Natural killer cell (primary cell): Measurements from ENCODE around the gene ANKLE2. TPM values are rescaled to one million over a fixed set of nuclear protein-coding genes. Genes with fewer than 3 reads are reported as not detected.

Source experiments
- ATAC-seq, 3 donors: fragments of 150-1000 bp in 2 of 3; fragments of 200-7000 bp in 1 of 3; cut with Tn5 transposase; 1 replicate in 1 of 3; 2 replicates in 2 of 3; pipeline ENCODE4 v1.10.0; 2021; ENCODE audit warnings: mild to moderate bottlenecking in 2 of 3, moderate library complexity in 2 of 3
- DNase-seq, 2 donors: peaks; one replicate each; pipeline versions ENCODE4 v3.0.0 to v3.0.0-alpha.2; 2013 to 2021; ENCODE audit warnings: mixed read lengths in 1 of 2
- H3K27ac ChIP-seq: one replicate; pipeline ENCODE4 v1.5.1; 2013; ENCODE audit warnings: mild to moderate bottlenecking, low read length
- H3K27me3 ChIP-seq: one replicate; pipeline ENCODE4 v1.6.1; 2013; ENCODE audit warnings: low read length; ENCODE audit not compliant: control insufficient read depth, insufficient read depth
- H3K36me3 ChIP-seq: one replicate; pipeline ENCODE4 v1.6.1; 2013; ENCODE audit warnings: low read length; ENCODE audit not compliant: control insufficient read depth, insufficient read depth
- H3K4me1 ChIP-seq: one replicate; pipeline ENCODE4 v1.6.1; 2013; ENCODE audit warnings: low read length; ENCODE audit not compliant: control insufficient read depth, insufficient read depth
- H3K4me3 ChIP-seq: one replicate; pipeline ENCODE4 v1.5.1; 2013; ENCODE audit warnings: low read length
- H3K9me3 ChIP-seq: one replicate; pipeline ENCODE4 v1.6.1; 2013; ENCODE audit warnings: low read length; ENCODE audit not compliant: control insufficient read depth, insufficient read depth
- H3K27ac Mint-ChIP-seq, 2 donors: one replicate each; pipeline ENCODE4 v1.8.0; 2022; ENCODE audit warnings: mild to moderate bottlenecking in 2 of 2, mixed read lengths in 2 of 2, moderate library complexity in 1 of 2
- H3K27me3 Mint-ChIP-seq, 2 donors: one replicate each; pipeline ENCODE4 v1.8.0; 2022; ENCODE audit warnings: low read depth in 2 of 2, mixed read lengths in 2 of 2
- H3K36me3 Mint-ChIP-seq: one replicate; pipeline ENCODE4 v1.8.0; 2022; ENCODE audit warnings: mixed read lengths
- H3K4me1 Mint-ChIP-seq, 2 donors: one replicate each; pipeline ENCODE4 v1.8.0; 2022; ENCODE audit warnings: mixed read lengths in 2 of 2
- H3K4me3 Mint-ChIP-seq: one replicate; pipeline ENCODE4 v1.8.0; 2022; ENCODE audit warnings: mild to moderate bottlenecking, moderate library complexity, mixed read lengths
- H3K9me3 Mint-ChIP-seq, 2 donors: one replicate each; pipeline ENCODE4 v1.8.0; 2022; ENCODE audit warnings: mixed read lengths in 2 of 2
- CTCF ChIP-seq: fragments of 200-600 bp; IDR thresholded peaks from one replicate; pipeline ENCODE4 v1.8.0; 2022; ENCODE audit warnings: antibody characterized with exemption
- WGBS: methylation state at CpG from one replicate; pipeline ENCODE4 v1.1.7; 2013; ENCODE audit warnings: missing lambda C conversion rate; ENCODE audit not compliant: insufficient coverage; 5-methylcytosine and 5-hydroxymethylcytosine counted together
- intact Hi-C: fragments of 100-400 bp; cut with micrococcal nuclease; formaldehyde crosslinking; loops from one replicate; pipeline ENCODE4 v1.14.2; 2022
- total RNA-seq, 4 donors: library from RNA; stranded (reverse); fragments of 120-200 nt in 1 of 4; gene quantifications; one replicate each; pipeline versions ENCODE4 v1.2.3 to v1.2.4, GENCODE V29; 2013 to 2022

The ANKLE2 gene
- total RNA-seq, 3 donors from 2014 or later (not counting 1 experiment from before 2014, with no cell fraction given) = 67.3 to 86.4 (median 84.6) TPM

- no peaks in the 10 kb centered on the region for H3K4me1 ChIP-seq
- peaks cover 72% of the 10 kb centered on the region for H3K36me3 ChIP-seq
- no peak overlapping the region for H3K27ac ChIP-seq
- intact Hi-C loops = no loop called here
- Mint-ChIP-seq H3K27me3 (no peaks in the 10 kb centered on the region), H3K4me1 (peaks cover 0 to 6% of the 10 kb centered on the region in 2 donors), H3K9me3 (no peaks in the 10 kb centered on the region), H3K4me3 (no peak overlapping the region), H3K27ac (no peak overlapping the region), H3K36me3 (peaks cover 33% of the 10 kb centered on the region)
- no peaks in the 10 kb centered on the region for H3K27me3 ChIP-seq
- no peak for DNase-seq
- H3K9me3 ChIP-seq = no peaks in the 10 kb centered on the region
- no peak overlapping the region for H3K4me3 ChIP-seq
- TF ChIP-seq CTCF = no peak
- ATAC-seq = no peak
- WGBS = 97% methylated on average over 9 of the region's 11 CpGs
Observed at GRCh38 chr12:132730353-132730752, 31.3 kb downstream of the ANKLE2 start.

- Histone ChIP-seq H3K36me3 (peaks cover 72% of the 10 kb centered on the region), H3K27me3 (no peaks in the 10 kb centered on the region), H3K9me3 (no peaks in the 10 kb centered on the region), H3K27ac (no peak overlapping the region), H3K4me3 (no peak overlapping the region), H3K4me1 (no peaks in the 10 kb centered on the region)
- Mint-ChIP-seq H3K36me3 (peaks cover 33% of the 10 kb centered on the region), H3K9me3 (no peaks in the 10 kb centered on the region), H3K4me1 (peaks cover 0 to 6% of the 10 kb centered on the region in 2 donors), H3K4me3 (no peak overlapping the region), H3K27ac (peak overlapping the region in 1 of 2 donors; percentile 38), H3K27me3 (no peaks in the 10 kb centered on the region)
- intact Hi-C loops = no loop called here
- ATAC-seq = no peak
- no peak for DNase-seq
- WGBS = 96% methylated on average over 24 of the region's 24 CpGs
- TF ChIP-seq CTCF = no peak
Observed at GRCh38 chr12:132729541-132730320, 31.9 kb downstream of the ANKLE2 start.

- Mint-ChIP-seq H3K27me3 (no peaks in the 10 kb centered on the region), H3K4me1 (peaks cover 0 to 6% of the 10 kb centered on the region in 2 donors), H3K36me3 (peaks cover 27% of the 10 kb centered on the region), H3K27ac (peak overlapping the region; percentile 50 to 75), H3K9me3 (no peaks in the 10 kb centered on the region), H3K4me3 (no peak overlapping the region)
- Histone ChIP-seq H3K27me3 (no peaks in the 10 kb centered on the region), H3K27ac (no peak overlapping the region), H3K4me3 (no peak overlapping the region), H3K4me1 (no peaks in the 10 kb centered on the region), H3K36me3 (peaks cover 70% of the 10 kb centered on the region), H3K9me3 (no peaks in the 10 kb centered on the region)
- DNase-seq (no peak), ATAC-seq (no peak)
- intact Hi-C loops = no loop called here
- no peak for TF ChIP-seq CTCF
- 100% methylated on average over 7 of the region's 7 CpGs for WGBS
Observed at GRCh38 chr12:132728502-132728901, 33.1 kb downstream of the ANKLE2 start.
